ENCODE measurements around the gene RP2. TPM values are rescaled to one million over a fixed set of nuclear protein-coding genes. Genes with fewer than 3 reads are reported as not detected.

RP2 gene
- total and polyA plus RNA-seq, 2 experiments from 2014 or later: 13.5 to 23.5 TPM

DNA sequence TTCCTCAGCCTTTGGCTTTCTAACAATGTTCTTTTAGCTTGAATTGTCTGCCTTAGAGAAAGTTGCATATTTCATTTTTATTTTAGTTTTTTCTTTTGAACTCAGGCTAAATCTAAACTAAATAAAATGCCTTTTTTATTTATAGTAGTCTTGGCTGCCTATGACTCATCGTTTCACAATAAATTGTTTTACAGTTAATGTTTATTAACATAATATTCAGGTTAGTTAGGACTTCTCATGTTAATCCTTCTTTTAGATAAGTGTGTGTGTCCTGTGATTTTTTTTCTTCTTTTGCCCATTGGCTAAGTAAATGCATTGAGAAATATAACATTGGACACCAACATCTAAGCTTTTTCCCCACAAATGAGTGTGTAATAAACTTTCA is 1.6 kb downstream of the RP2 start:
- no peaks in the 10 kb centered on the region for H3K36me3 ChIP-seq (ENCODE audit: low read depth)
- peaks cover 26% of the 10 kb centered on the region for H3F3A ChIP-seq (ENCODE audit: insufficient read depth)
- 0 out of 2 replicates have a peak, but pooled peaks cover 3% of the 10 kb centered on the region for H4K20me1 ChIP-seq (ENCODE audit: insufficient read depth)
- in situ Hi-C loops (cut with MboI): no loop called here
- H3K27me3 ChIP-seq (replicated peaks; ENCODE audit: insufficient read depth): no peaks in the 10 kb centered on the region
- H3K9ac ChIP-seq: peak overlapping the region; percentile 99
- H3K9me3 ChIP-seq (ENCODE audit: low read depth): no peaks in the 10 kb centered on the region
- H3K9me2 ChIP-seq (ENCODE audit: insufficient read depth): no peaks in the 10 kb centered on the region
- no peak overlapping the region for H2AFZ ChIP-seq
- peak overlapping the region; percentile 96 for H3K4me2 ChIP-seq (ENCODE audit: unreplicated experiment)
- TF ChIP-seq EZH2phosphoT487 (IDR thresholded peaks at IDR 0.05; ENCODE audit: insufficient read depth, low read depth): no peak
- TF ChIP-seq EZH2 (IDR thresholded peaks at IDR 0.05; ENCODE audit: insufficient read depth, poor library complexity, severe bottlenecking): no peak
- H3K4me1 ChIP-seq (ENCODE audit: insufficient read depth): peaks cover 30% of the 10 kb centered on the region
- H3K4me3 ChIP-seq: peak overlapping the region; percentile 96
- peak overlapping the region; percentile 97 for H3K27ac ChIP-seq
- WGBS, 2 experiments (ENCODE audit: low coverage in 1 of 2, low lambda C conversion rate in 2 of 2, missing lambda C conversion rate in 2 of 2): 0% methylated on average over 1 of the region's 1 CpG
- DNase-seq: peak; percentile 50
- peaks cover 60% of the 10 kb centered on the region for H3K79me2 ChIP-seq (ENCODE audit: insufficient read depth)

DNA sequence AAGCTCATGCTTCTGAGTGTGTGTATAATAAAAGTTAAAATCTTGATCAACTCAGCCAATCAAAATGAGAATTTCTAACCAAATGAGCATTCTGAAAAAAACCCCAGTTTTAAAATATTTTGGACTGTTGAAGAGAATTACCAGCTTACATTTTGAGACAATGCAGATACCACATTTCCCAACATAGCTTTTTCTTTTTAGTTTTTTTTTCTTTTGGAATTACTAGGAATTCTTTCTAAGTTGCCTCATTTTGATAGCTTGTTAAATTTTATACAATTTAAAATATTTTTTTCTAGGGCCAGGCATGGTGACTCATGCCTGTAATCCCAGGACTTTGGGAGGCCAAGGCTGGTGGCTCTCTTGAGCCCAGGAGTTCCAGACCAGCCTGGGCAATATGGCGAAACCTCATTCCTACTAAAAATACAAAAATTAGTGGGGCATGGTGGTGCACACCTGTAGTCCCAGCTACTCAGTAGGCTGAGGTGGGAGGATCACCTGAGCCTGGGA is 2.2 kb downstream of the RP2 start:
- peaks cover 26% of the 10 kb centered on the region for H3F3A ChIP-seq (ENCODE audit: insufficient read depth)
- H3K27ac ChIP-seq: peak overlapping the region; percentile 97
- H3K79me2 ChIP-seq (ENCODE audit: insufficient read depth): peaks cover 65% of the 10 kb centered on the region

DNA sequence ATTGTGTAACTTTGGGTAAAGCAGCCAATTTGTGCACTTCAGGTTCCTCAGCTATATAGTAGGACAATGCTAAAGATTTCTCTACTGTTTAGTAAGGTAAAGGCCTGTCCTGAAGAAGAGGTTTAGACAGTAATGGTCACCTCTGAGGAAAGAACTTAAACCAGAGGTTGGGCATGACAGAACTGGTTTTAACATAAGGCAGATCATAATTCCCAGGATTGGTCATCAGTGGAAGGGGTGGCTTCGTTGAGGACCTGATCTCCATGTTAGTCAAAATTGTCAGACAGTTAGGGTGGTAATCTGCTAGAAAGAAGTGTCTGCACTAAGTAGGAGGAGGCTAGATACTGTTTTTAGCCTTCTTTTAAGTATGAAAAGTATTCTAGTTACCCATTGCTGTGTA is 4.1 kb downstream of the RP2 start:
- Histone ChIP-seq H3K27me3 (replicated peaks; ENCODE audit: insufficient read depth) (no peaks in the 10 kb centered on the region), H3K4me2 (ENCODE audit: unreplicated experiment) (peak overlapping the region; percentile 57), H3K9ac (peak overlapping the region; percentile 79), H3K9me3 (ENCODE audit: low read depth) (no peaks in the 10 kb centered on the region), H3F3A (ENCODE audit: insufficient read depth) (peaks cover 26% of the 10 kb centered on the region), H3K4me3 (peak overlapping the region; percentile 30; the same call in 1 of the 2 replicates), H3K36me3 (ENCODE audit: low read depth) (no peaks in the 10 kb centered on the region), H3K4me1 (ENCODE audit: insufficient read depth) (peaks cover 30% of the 10 kb centered on the region), H3K9me2 (ENCODE audit: insufficient read depth) (no peaks in the 10 kb centered on the region), H3K79me2 (ENCODE audit: insufficient read depth) (peaks cover 85% of the 10 kb centered on the region), H4K20me1 (ENCODE audit: insufficient read depth) (0 out of 2 replicates have a peak, but pooled peaks cover 3% of the 10 kb centered on the region), H2AFZ (no peak overlapping the region), H3K27ac (peak overlapping the region; percentile 97)
- 92 to 93% methylated on average over 1 of the region's 1 CpG for WGBS, 2 experiments (ENCODE audit: low coverage in 1 of 2, low lambda C conversion rate in 2 of 2, missing lambda C conversion rate in 2 of 2)
- TF ChIP-seq EZH2phosphoT487 (IDR thresholded peaks at IDR 0.05; ENCODE audit: insufficient read depth, low read depth) (no peak), EZH2 (IDR thresholded peaks at IDR 0.05; ENCODE audit: insufficient read depth, poor library complexity, severe bottlenecking) (no peak)
- DNase-seq: peak; percentile 6
- in situ Hi-C loops (cut with MboI): no loop called here

More for the DNA sequence above, 2.2 kb downstream of the RP2 start:
- no peaks in the 10 kb centered on the region for H3K27me3 ChIP-seq (replicated peaks; ENCODE audit: insufficient read depth)
- in situ Hi-C loops (cut with MboI): no loop called here
- peak overlapping the region; percentile 99 for H3K9ac ChIP-seq
- H3K4me3 ChIP-seq: peak overlapping the region; percentile 96
- no peak overlapping the region for H2AFZ ChIP-seq
- no peaks in the 10 kb centered on the region for H3K9me3 ChIP-seq (ENCODE audit: low read depth)
- H3K36me3 ChIP-seq (ENCODE audit: low read depth): no peaks in the 10 kb centered on the region
- no peak for TF ChIP-seq EZH2phosphoT487 (IDR thresholded peaks at IDR 0.05; ENCODE audit: insufficient read depth, low read depth)
- TF ChIP-seq EZH2 (IDR thresholded peaks at IDR 0.05; ENCODE audit: insufficient read depth, poor library complexity, severe bottlenecking): no peak
- WGBS, 2 experiments (ENCODE audit: low coverage in 1 of 2, low lambda C conversion rate in 2 of 2, missing lambda C conversion rate in 2 of 2): 80 to 89% methylated on average over 1 of the region's 1 CpG
- peak; percentile 36 for DNase-seq
- peak overlapping the region; percentile 96 for H3K4me2 ChIP-seq (ENCODE audit: unreplicated experiment)
- H4K20me1 ChIP-seq (ENCODE audit: insufficient read depth): 0 out of 2 replicates have a peak, but pooled peaks cover 3% of the 10 kb centered on the region
- peaks cover 30% of the 10 kb centered on the region for H3K4me1 ChIP-seq (ENCODE audit: insufficient read depth)
- no peaks in the 10 kb centered on the region for H3K9me2 ChIP-seq (ENCODE audit: insufficient read depth)

DNA sequence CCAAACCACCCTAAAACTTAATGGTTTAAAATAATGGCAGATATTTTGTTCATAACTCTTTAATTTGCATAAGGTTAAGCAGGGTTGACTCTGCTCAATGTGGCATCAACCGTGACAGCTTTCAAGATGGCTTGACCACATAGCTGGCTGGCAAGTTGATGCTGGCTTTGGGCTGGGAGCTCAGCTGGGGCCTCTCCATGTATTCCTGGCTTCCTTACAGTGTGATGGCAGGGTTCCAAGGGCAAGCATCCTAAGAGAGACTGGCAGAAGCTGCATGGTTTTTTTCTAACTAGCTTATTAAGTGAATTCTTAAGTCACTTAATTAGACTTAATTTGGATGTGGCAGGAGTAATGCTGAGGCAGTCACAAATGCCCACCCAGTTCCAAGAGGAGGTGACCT is 4.5 kb downstream of the RP2 start:
- H3K4me2 ChIP-seq (ENCODE audit: unreplicated experiment): peak overlapping the region; percentile 20
- H3K9ac ChIP-seq: peak overlapping the region; percentile 79; the same call in 1 of the 2 replicates
- no peaks in the 10 kb centered on the region for H3K36me3 ChIP-seq (ENCODE audit: low read depth)
- DNase-seq: peak; percentile 46
- H3F3A ChIP-seq (ENCODE audit: insufficient read depth): peaks cover 26% of the 10 kb centered on the region
- no peak overlapping the region for H3K4me3 ChIP-seq
- in situ Hi-C loops (cut with MboI): no loop called here
- no peaks in the 10 kb centered on the region for H3K9me3 ChIP-seq (ENCODE audit: low read depth)
- no peaks in the 10 kb centered on the region for H3K27me3 ChIP-seq (replicated peaks; ENCODE audit: insufficient read depth)
- no peaks in the 10 kb centered on the region for H3K9me2 ChIP-seq (ENCODE audit: insufficient read depth)
- 9 to 33% methylated on average over 1 of the region's 1 CpG for WGBS, 2 experiments (ENCODE audit: low coverage in 1 of 2, low lambda C conversion rate in 2 of 2, missing lambda C conversion rate in 2 of 2)
- H4K20me1 ChIP-seq (ENCODE audit: insufficient read depth): 0 out of 2 replicates have a peak, but pooled peaks cover 3% of the 10 kb centered on the region
- H3K79me2 ChIP-seq (ENCODE audit: insufficient read depth): peaks cover 89% of the 10 kb centered on the region
- H3K4me1 ChIP-seq (ENCODE audit: insufficient read depth): peaks cover 30% of the 10 kb centered on the region
- TF ChIP-seq EZH2 (IDR thresholded peaks at IDR 0.05; ENCODE audit: insufficient read depth, poor library complexity, severe bottlenecking): no peak
- TF ChIP-seq EZH2phosphoT487 (IDR thresholded peaks at IDR 0.05; ENCODE audit: insufficient read depth, low read depth): no peak
- H3K27ac ChIP-seq: peak overlapping the region; percentile 97
- H2AFZ ChIP-seq: no peak overlapping the region

All from GM23248 (cell line).